ENCODE data around the gene AP2A2.

AP2A2 gene

GRCh38 chr11:962688-963087 lies 37.0 kb downstream of the AP2A2 start:
- H3K27ac ChIP-seq = no peak overlapping the region
- TF ChIP-seq CTCF (conservative IDR thresholded peaks at IDR 0.05) = no peak

GRCh38 chr11:963852-964251 lies 38.2 kb downstream of the AP2A2 start:
- no peak for TF ChIP-seq CTCF (conservative IDR thresholded peaks at IDR 0.05)
- H3K27ac ChIP-seq = no peak overlapping the region

- no peak for TF ChIP-seq CTCF (conservative IDR thresholded peaks at IDR 0.05)
- H3K27ac ChIP-seq = peak overlapping the region; percentile 46; the same call in 1 of the 2 replicates
Measured at GRCh38 chr11:965206-965775, 39.6 kb downstream of the AP2A2 start.

GRCh38 chr11:967995-968751 lies 42.5 kb downstream of the AP2A2 start:
- no peak for TF ChIP-seq CTCF (conservative IDR thresholded peaks at IDR 0.05)
- no peak overlapping the region for H3K27ac ChIP-seq

GRCh38 chr11:968822-969221 lies 43.2 kb downstream of the AP2A2 start:
- H3K27ac ChIP-seq = no peak overlapping the region
- TF ChIP-seq CTCF (conservative IDR thresholded peaks at IDR 0.05) = no peak

GRCh38 chr11:969651-970205 lies 44.1 kb downstream of the AP2A2 start:
- TF ChIP-seq CTCF (conservative IDR thresholded peaks at IDR 0.05) = no peak
- no peak overlapping the region for H3K27ac ChIP-seq

- no peak for TF ChIP-seq CTCF (conservative IDR thresholded peaks at IDR 0.05)
- H3K27ac ChIP-seq = no peak overlapping the region
Measured at GRCh38 chr11:970319-970871, 44.7 kb downstream of the AP2A2 start.

Measured in VCaP (cell line).